NCI-H1930 (cell line): Measurements from ENCODE around the gene EPN1.

Source experiments
- DNase-seq, 2 experiments: peaks; one replicate each; lab custom pipeline; 2025; lab: John Stamatoyannopoulos, UW

The EPN1 gene

DNA sequence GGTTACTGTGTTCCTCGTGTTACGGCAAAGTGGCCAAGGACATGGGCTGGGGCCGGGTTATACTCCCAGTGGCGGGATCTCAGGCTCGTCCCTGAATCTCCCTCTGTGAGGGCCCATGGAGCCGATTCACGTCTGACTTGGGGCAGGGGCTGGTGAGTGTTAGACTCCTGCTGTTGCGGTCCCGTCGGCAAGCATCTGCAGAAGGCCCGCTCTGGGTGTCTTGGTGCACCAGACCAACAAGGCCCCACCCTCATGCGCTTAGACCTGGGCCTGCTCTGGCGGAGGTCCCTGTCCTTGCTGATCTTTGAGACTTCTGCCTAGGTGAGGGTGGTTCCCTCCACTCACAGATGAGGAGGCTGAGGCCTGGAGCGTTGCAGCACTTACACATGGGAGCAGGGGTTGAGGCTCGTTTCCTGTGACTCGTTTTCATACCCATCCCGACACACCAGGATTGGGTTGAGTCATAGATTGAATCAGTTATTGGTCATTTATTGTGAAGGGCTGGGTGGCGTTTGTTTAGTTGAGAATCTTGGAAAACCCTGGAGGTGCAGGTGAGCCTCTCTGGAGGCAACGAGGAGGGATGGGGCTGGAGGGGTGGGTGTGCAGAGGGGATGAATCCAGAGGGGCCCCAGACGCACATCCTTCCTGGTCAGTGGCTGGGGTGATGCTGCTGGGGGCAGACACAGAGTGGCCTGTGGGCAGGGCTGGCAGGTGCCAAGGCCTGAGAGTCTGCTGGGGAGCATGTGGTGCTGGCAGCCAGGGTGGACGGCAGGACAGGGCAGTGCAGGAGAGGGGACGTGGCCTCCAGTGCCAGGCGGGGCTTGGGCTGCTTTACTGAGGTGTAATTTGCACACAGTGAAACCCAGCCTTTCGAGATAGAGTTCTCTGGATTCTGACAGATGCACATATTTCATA lies 4.6 kb downstream of the EPN1 start:
- no peak for DNase-seq

DNA sequence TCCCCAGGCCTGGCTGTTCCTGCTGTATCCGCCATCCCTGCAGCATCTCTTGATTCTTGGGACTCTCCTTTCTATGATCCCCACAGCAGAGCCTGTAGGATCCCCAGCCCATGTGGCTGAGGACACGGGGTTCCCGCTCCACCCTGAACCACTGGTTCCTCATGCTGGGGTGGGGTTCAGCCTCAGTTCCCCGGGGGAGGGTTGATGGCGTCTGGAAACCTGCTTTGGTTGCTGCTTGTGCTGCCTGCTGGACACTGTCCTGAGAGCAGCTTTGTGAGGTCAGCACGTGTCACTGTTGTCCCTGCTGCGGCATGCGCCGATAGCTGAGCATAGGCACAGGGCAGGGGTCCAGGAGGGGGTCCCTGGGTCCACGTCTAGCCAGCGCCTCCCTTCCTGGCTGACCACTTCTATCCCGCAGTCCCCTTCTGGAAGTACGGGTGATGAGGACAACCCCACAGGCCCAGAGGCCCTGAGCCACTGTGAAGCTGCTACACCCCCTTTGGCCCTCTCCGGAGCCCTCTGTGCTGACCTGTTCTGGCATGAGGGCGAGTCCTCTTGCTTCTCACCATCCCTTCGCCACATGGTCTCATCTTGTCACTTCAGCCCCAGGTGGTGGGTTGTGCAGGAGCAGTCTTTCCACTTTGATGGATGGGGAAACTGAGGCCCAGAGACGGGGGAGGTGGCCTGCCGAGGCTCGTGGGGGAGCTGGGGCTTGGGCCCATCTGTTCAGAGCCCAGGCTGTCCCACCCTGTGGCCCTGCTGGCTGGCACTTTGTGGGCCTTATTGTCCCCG lies 5.5 kb downstream of the EPN1 start:
- no peak for DNase-seq

DNA sequence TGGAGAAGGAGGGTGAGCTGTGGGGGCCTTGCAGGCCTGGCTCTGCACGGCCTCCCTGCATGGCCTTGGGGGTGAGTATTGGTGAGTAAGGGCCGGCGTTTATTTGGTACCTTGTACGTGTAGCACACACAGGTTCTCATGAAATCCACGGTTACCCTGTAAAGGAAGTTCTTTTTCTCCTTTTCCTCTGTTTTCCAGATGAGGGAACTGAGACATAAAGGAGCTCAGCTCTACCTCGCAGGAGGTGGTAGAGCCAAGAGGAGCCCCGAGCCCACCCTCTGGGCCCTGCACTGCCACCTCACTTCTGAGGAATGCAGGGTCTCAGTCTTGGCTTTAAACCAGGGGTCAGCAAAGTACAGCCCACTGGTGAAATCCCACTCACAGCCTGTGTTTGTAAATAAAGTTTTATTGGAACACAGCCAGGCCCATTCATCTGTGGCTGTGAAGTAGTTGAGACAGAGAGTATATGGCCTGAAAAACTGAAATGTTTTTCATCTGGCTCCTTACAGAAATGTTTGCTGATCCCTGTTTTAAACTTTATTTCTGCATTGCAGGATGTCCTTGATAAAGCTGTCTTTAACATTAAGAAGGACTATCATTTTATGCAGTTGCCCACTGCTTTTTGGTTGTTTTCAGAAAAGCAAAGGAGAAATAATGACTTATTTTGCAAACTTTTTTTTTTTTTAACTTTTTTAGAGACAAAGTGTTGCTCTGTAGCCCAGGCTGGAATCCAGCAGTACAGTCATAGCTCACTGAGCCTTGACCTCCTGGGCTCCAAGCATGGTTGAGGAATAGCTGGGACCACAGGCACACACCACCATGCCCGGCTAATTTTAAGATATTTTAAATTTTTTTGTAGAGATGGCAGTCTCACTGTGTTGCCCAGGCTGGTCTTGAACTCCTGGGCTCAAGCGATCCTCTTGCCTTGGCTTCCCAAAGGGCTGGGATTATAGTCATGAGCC lies 6.4 kb downstream of the EPN1 start:
- DNase-seq = no peak

DNA sequence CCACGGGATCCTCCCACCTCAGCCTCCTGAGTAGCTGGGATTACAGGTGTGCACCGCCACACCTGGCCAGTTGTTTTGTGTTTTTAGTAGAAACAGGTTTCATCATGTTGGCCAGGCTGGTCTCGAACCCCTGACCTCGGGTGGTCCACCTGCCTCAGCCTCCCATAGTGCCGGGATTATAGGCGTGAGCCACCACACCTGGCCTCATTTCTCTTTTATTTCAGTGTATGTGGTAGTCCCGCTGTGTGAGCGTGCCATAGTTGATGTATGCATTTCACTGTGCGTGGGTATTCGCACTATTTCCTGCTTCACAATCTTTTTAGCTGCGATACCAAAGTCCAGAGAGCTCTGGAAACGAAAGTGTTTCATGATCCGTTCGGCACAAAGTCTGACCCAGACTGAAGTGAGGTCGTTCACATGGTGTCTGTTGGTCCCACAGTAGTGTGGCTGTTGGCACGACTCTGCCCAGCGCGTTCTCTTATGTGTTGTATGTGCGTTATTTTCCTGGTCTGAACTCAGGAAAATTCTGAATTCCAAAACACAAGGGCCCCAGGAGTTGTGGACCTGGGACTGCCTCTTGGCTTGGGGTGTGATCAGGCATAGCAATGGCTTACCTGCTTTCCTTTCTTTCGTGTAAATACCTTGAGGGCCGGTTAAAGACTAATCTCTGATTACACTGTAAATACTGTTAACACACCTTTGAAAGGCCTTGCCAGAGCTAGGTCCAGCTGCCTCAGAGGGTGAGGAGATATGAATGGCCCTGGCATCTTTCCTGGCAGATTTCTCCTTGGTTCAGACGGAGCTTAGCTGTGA lies 8.6 kb downstream of the EPN1 start:
- DNase-seq = no peak

DNA sequence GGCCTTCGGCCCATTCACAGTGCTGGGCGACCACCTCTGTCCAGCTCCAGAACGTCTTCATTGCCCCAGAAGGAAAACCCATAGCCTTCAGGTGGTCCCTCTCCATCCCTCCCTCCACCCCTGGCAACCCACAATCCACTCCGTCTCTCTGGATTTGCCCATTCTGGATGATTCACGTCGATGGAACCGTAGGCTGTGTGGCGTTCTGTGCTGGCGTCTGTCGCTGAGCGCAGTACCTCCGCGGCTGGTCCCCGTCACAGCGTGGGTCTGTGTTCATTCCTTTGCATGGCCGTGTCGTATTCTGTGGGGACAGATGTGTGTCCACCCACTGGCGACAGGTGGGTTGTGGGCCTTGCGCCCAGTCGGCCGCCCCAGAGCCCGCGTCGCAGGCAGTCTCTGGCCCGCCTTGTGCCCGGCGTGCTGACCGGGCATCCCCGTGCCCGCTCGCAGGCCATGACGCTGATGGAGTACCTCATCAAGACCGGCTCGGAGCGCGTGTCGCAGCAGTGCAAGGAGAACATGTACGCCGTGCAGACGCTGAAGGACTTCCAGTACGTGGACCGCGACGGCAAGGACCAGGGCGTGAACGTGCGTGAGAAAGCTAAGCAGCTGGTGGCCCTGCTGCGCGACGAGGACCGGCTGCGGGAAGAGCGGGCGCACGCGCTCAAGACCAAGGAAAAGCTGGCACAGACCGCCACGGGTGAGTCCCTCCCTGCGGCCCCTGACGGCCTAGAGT lies 10.1 kb downstream of the EPN1 start:
- no peak for DNase-seq

DNA sequence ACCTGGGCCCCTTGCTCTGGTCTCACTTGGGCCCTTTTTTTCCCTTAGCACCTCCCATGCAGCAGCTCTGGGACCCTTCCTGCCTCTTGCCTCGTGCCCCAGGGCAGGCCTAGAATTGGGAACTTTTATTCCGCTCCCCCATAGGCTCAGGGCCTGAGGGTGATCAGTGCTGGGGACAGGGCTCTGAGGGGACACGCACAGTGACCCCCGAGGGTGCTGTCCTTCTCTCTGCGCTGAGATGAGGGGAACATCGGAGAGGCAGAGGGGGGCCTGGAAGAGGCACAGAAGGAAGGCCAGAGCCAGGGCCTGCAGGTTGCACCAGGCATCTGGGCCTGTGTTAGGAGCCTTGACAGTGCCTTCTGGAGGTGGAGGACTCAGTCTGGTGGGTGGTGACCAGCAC lies 10.8 kb downstream of the EPN1 start:
- DNase-seq = no peak

DNA sequence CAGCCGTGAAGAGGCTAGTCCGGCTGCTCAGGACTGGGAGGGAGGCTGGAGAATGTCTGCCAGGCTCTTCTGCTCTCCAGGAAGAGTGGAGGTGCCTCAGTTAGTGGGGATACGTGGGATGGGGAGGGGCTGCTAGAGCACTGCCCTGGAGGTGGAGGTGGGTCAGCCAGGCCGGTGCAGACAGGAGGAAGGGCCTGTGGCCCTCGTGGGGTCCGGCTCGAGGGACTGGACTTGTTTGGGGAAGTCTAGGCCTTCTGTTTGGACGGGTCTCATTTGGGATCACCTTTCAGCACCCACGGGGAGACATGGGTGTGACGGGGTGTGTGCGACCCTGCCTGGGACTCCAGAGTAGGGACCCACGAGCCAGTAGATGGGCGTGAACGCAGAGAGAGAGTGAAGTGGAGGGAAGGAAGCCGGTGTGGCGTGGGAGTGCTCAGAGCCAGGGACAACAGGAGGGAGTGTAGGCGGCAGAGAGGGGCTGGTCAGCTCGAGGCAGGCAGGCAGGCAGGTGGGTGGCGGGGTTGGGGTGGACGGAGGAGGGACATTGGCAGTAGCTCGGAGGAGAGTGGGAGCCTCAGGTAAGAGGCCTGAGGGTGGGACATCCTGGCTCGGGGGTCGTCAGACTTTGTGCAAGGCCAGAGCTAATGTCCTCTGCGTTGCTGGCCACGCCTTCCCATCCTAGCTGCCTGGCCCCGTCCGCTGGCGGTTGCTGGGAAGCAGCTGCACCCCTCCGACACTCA lies 11.5 kb downstream of the EPN1 start:
- DNase-seq = no peak

DNA sequence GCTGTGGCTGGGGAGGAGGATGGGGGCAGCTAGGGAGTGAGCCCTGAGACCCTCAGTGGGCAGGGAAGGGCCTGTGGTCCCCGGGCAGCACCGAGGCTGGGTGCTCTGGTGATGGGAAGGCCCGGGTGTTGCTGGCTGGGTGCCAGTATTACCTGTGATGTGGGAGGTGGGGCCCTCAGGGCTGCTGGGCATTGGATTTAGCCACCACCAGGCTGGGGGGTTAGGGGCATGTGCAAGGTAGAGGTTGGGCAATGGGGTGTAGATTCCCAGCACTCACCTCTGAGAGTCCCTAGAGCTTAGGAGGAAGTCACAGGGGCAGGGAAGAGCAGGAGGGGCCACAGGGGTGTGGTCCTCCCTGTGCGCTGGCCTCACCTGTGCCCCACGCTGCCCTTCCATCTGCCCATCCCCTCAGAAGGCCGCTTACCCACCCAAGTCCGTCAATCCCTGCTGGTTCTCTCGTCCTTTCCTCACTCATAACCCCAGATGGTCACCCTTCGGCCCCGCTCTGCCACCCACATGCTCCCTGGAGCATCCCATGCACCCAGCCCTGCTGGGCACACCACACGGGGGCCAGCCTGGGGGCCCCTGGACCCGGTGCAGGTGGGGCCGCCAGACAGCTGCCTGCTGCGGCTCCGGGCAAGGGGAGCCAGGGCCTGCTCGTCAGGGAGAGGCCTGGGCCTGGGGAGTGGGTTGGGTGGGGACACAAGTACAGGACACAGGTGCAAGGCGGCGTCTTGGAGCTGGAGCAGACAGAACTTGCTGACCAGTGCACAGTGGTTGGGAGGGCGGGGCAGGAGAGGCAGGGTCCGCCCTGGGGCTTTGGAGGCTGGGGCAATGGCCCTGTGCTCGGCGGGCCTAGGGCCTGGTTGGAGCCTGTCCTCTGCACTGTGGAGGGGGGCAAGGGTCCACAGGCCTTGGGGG lies 12.5 kb downstream of the EPN1 start:
- no peak for DNase-seq

DNA sequence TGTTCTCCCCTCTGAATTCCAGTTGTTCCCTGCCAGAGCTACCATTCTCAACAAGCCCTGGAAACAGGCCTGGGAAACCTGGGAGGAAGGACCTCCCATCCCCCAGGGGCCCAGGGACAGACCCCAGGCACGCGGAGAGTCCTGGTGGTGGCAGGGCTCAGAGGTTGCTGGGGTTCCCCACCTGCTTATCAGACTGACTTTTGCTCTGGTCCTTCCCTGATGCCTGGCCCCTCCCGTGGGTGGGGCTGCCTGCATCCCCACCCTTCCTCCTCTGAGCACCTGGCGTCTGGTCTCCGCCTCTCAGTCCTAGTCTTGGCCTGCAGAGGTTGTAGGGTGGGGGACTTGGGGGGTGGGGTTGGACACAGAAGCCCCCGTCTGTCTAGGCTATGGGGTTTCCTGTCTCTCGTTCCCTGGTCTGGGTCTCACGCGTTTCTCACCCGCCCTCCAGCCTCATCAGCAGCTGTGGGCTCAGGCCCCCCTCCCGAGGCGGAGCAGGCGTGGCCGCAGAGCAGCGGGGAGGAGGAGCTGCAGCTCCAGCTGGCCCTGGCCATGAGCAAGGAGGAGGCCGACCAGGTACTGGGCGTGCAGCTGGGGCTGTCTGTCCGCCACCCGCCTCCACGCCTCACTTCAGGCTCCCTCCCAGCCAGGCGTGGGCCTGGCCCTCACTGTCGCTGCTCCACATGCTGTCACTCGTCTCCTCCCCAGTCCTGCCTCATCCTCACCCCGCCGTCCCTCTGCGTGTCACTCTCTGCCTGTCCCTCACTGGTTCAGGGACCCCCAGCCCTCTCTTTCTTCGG lies 13.6 kb downstream of the EPN1 start:
- DNase-seq = no peak

DNA sequence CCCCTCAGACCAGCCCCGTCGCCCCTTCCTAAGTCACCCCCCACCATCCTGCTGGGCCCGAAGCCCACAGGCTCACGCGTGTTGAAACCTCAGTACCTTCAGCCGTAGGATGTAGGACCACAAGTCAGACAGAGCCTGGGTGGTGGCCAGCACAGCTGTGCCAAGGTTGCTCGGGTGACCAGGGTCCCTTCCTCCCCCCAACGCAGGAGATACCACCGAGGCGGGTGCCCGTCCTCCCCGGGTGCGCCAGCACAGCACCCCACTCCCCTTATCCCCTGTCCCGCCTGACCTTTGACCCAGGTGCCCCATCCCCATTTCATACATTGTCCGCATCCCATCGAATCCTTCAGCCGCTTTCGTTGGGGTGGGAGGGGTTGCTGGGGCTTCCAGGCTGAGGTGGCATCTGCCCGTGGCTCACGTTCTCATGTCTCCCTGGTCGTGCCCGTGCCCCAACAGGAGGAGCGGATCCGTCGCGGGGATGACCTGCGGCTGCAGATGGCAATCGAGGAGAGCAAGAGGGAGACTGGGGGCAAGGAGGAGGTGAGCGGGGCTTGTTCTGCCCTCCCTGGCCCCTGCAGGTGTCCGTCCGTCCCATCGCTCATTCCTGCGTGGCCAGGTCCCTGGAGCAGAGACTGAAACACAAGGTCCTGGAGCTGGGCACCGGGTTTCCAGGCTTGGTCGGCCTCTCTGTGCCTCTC lies 14.5 kb downstream of the EPN1 start:
- DNase-seq = no peak

DNA sequence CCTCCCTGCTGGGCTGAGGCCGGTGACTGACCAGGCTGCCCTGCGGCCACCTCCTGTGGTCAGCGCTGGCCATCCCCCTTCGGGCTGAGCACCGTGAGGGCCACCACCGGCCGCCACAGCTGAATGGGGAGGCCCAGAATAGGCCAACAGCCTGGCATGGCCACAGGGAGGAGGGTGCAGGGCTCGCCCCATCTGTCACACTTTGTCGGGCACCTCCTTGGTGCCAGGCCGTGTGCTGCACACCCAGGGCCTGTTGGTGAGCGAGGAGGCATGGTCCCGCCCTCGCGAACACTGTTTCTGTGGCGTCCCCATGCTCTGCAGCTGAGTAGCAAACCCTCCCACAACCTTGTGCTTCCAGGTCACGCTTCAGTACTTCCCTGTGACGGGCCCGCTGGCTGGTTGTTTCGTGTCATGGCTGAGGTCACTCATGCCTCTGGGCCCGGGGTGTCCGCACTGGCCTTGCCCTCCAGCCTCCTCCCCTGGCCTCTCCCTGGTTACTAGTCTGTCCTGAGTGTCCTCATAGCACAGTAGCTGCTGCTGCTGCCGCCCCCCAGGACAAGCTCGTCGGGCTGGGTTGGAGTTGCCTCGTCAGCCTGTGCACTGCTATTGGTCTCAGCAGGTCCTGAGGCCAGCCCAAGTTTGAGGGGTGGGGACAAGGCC lies 15.2 kb downstream of the EPN1 start:
- no peak for DNase-seq

DNA sequence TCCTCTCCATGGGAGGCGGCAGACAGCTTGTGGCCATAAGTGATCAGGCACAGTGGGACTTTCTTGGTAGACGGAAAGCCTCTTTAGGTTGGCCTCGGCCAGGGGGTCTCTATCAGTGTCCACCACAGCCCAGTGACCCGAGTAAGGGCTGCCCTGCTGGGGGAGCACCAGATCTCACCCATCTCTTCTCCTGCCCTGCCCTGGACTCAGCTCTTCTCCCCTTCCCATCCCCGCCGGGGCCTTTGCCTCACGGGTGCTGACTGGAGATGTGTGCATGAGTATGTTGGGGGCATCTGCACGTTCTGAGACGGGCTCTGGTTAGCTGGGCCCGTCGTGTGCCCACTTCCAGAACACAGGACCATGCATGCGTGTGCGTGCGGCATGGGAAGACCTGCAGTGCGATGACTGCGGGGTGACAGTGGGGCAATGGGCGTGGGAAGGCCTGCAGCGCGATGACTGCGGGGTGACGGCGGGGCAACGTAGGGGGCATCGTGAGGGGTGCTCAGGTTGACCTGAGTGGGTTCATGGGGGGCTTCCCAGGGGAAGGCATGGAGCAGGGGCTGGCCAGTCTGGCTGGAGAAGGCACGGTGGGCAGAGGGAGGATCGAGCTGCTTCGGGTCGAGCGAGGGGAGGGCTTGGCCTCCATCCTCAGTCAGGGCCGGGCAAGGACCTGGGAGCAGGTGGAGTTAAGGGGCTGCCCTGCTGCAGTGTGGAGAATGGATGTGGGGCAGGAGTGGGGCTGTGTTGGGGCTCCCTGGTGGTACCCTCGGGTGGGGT lies 15.9 kb downstream of the EPN1 start:
- DNase-seq = no peak

DNA sequence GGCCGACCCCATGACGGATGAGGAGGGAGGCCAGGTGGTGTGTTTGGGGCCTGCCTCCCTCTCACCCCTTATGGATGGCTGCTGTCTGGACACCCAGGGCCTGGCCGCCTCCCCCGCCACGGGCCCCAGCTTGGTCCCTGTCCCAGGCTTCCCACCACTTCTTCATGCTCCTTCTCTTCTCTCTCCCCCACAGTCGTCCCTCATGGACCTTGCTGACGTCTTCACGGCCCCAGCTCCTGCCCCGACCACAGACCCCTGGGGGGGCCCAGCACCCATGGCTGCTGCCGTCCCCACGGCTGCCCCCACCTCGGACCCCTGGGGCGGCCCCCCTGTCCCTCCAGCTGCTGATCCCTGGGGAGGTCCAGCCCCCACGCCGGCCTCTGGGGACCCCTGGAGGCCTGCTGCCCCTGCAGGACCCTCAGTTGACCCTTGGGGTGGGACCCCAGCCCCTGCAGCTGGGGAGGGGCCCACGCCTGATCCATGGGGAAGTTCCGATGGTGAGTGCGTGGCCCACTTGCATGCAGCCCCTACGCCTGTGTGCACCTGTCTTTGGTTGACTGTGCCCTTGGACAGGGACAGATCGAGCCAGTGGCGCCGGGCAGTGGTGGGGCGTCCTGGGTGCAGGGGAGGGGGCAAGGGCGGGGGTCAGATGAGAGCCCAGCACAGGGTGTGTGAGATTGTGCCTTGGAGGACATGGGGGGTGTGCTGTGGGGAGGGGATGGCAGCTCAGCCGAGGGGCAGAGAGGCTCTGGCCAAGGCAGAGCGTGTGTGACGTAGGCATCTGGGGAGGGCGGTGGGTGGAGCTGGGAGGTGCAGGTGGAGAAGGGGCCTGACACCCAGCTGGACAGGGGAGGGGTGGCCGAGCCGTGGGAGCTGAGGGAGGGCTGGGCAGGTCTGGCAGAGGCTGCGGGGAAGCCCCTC lies 16.8 kb downstream of the EPN1 start:
- no peak for DNase-seq

DNA sequence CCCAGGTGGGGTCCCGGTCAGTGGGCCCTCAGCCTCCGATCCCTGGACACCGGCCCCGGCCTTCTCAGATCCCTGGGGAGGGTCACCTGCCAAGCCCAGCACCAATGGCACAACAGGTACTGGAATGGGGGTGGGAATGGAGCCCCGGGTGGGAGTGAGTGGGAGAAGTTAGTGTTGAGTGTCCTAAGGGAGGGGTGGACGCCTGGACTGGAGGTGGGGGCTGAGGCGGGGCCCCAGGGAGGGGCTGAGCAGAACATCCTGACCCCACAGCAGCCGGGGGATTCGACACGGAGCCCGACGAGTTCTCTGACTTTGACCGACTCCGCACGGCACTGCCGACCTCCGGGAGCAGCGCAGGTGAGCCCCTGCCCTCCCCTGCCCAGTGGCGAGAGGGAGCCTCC lies 17.7 kb downstream of the EPN1 start:
- no peak for DNase-seq
